ENCODE data around the gene APLP2. TPM values are rescaled to one million over a fixed set of nuclear protein-coding genes. Genes with fewer than 3 reads are reported as not detected.

Gene APLP2
- 127 and 134 TPM in 2 replicates for total RNA-seq (2012; rRNA removed)
- polyA plus RNA-seq (2012; rRNA removed) = 210 and 235 TPM in 2 replicates
- polyA plus RNA-seq (2012; cell fraction: cytosol; rRNA removed) = 149 and 158 TPM in 2 replicates
- polyA plus RNA-seq (2012; cell fraction: nucleus; rRNA removed; ENCODE audit: low replicate concordance) = 87.7 and 134 TPM in 2 replicates
- Bru-seq, nascent RNA = percentile 80 among the genes with signal in this experiment
- percentile 84 among the genes with signal in this experiment for BruChase-seq, experiment 1, labeled RNA remaining after a 6-hour chase
- percentile 80 among the genes with signal in this experiment for BruChase-seq, experiment 2, labeled RNA remaining after a 2-hour chase
- long read RNA-seq, transcript APLP2-203 (17 exons, 3,270 nt) = minor isoform, 22 of 270 reads
- long read RNA-seq, transcript APLP2-210 (16 exons, 2,530 nt) = major isoform, 145 of 270 reads
- long read RNA-seq, partial matches to known transcripts = 60 of 270 reads
- long read RNA-seq, other reads (novel, unspliced or antisense) = 39 of 270 reads

GRCh38 chr11:130069659-130070108 lies at the start of gene APLP2:
TSS of gene APLP2 (plus strand) at chr11:130069894. CDS start at chr11:130069978, 84 bp downstream.
- in situ Hi-C loops (cut with MboI; ENCODE audit: low sequenced_read_pairs) = no loop called here
- 0% methylated on average over 37 of the region's 51 CpGs; no CpG with 5 or more reads in 1 of the 2 experiments for WGBS, 2 experiments (ENCODE audit: extremely low coverage in 2 of 2, insufficient read length in 1 of 2)

More at GRCh38 chr11:130069659-130070108, at the start of gene APLP2:
- Histone ChIP-seq H3K9me1 (ENCODE audit: insufficient read depth, low read length) (peaks cover 6% of the 10 kb centered on the region; the same call in 1 of the 2 replicates), H2BK15ac (ENCODE audit: low read depth, low read length) (peak within 1 kb of the TSS; percentile 39; the same call in 1 of the 3 replicates), H3K4me2 (ENCODE audit: low read depth, low read length) (peak within 1 kb of the TSS; percentile 94), H4K8ac (ENCODE audit: low read depth in 2 of 2, low read length in 2 of 2) (peak within 1 kb of the TSS; percentile 79 to 91), H3K27ac (ENCODE audit: insufficient read depth, low read length) (peak within 1 kb of the TSS; percentile 95), H3K18ac (ENCODE audit: low read depth, low read length) (peak within 1 kb of the TSS; percentile 62), H2AK5ac (ENCODE audit: low read depth, low read length) (no peak within 1 kb of the TSS), H2AK9ac (replicated peaks; ENCODE audit: low read depth, low read length, poor library complexity) (peak within 1 kb of the TSS; percentile 89), H3K56ac (ENCODE audit: extremely low read depth, insufficient read depth, low read length) (peak within 1 kb of the TSS; percentile 60), H4K5ac (ENCODE audit: low read depth, low read length) (peak within 1 kb of the TSS; percentile 80), H3K36me3 (ENCODE audit: control insufficient read depth, insufficient read depth, low read length) (no peaks in the 10 kb centered on the region), H3K23ac (ENCODE audit: low read depth, low read length) (peak within 1 kb of the TSS; percentile 88), H2BK5ac (ENCODE audit: low read depth, low read length, poor library complexity, severe bottlenecking) (peak within 1 kb of the TSS; percentile 68), H3K14ac (replicated peaks; ENCODE audit: low read depth, low read length) (peak within 1 kb of the TSS; percentile 85), H3K4ac (ENCODE audit: low read depth, low read length) (peak within 1 kb of the TSS; percentile 64), H3K9me3 (ENCODE audit: control insufficient read depth, insufficient read depth, low read length) (no peaks in the 10 kb centered on the region), H2BK20ac (ENCODE audit: low read depth, low read length) (no peak within 1 kb of the TSS), H3K9ac (ENCODE audit: low read depth, low read length) (peak within 1 kb of the TSS; percentile 98), H3K4me1 (ENCODE audit: control insufficient read depth, insufficient read depth, low read length) (peaks cover 4% of the 10 kb centered on the region; the same call in 1 of the 2 replicates), H4K20me1 (ENCODE audit: insufficient read depth, low read length) (peaks cover 20% of the 10 kb centered on the region), H3K79me1 (ENCODE audit: low read depth in 1 of 2, low read length in 2 of 2) (peaks cover 12 to 22% of the 10 kb centered on the region in 2 experiments), H3K4me3 (ENCODE audit: insufficient read depth, low read depth, low read length) (peak within 1 kb of the TSS; percentile 90), H2AFZ (replicated peaks; ENCODE audit: low read length, poor library complexity) (peak within 1 kb of the TSS; percentile 95), H3K27me3 (ENCODE audit: control insufficient read depth, insufficient read depth, low read length) (peaks cover 1% of the 10 kb centered on the region; the same call in 1 of the 2 replicates), H4K91ac (ENCODE audit: insufficient read depth, low read depth, low read length) (peak within 1 kb of the TSS; percentile 53), H2BK120ac (ENCODE audit: low read depth, low read length) (peak within 1 kb of the TSS; percentile 35)
- no TSS peak for BruUV-seq (replicated peaks)
- ChIA-PET POLR2A (ENCODE audit: unreplicated experiment) (no interaction called here), CTCF (interaction anchor here (0.8 kb wide), 1 partner anchor 146 kb away, joined by 3 read pairs; no protein-coding TSS in a partner anchor)
- intact Hi-C loops (cut with micrococcal nuclease) = loop anchor here (1.0 kb wide), 2 partner anchors 45 to 66 kb away; no protein-coding TSS in a partner anchor
- DNase-seq (peak; percentile 97), ATAC-seq (ENCODE audit: low read depth) (peak; percentile 96)
- TF ChIP-seq BHLHE40 (IDR thresholded peaks at IDR 0.05; ENCODE audit: low read depth, low read length) (no peak), POLR2A (IDR thresholded peaks at IDR 0.05; ENCODE audit: low read depth, low read length) (peak; percentile 98), RFX5 (IDR thresholded peaks at IDR 0.05; ENCODE audit: low read depth, low read length) (0 out of 2 replicates have a peak, but pooled peaks have one; percentile 19), MAZ (IDR thresholded peaks at IDR 0.05; ENCODE audit: borderline replicate concordance, low read depth, low read length) (peak; percentile 98)
- dilution Hi-C loops (cut with HindIII; ENCODE audit: low sequenced_read_pairs, unreplicated experiment) = no loop called here
